PC-3 (cell line): Measurements from ENCODE around the gene GFRA1. TPM values are rescaled to one million over a fixed set of nuclear protein-coding genes. Genes with fewer than 3 reads are reported as not detected.

Experiments used
- ATAC-seq: fragments of 200-7000 bp; cut with Tn5 transposase; 2 replicates; pipeline ENCODE4 v1.9.1; 2020; ENCODE audit warnings: mild to moderate bottlenecking, moderate library complexity
- BruUV-seq: library from RNA; stranded (reverse); fragments of 400-500 nt; replicated peaks from 2 replicates; lab custom pipeline; 2021; lab: Mats Ljungman, UMichigan
- CTCF ChIA-PET: fragments of 300-600 bp; sonication (Branson Sonifier 250); formaldehyde crosslinking; loops from one replicate; lab custom pipeline; 2022; ENCODE audit warnings: antibody characterized with exemption; lab: Charles Lee
- POLR2A ChIA-PET: fragments of 300-600 bp; sonication (Branson Sonifier 250); formaldehyde crosslinking; loops from one replicate; lab custom pipeline; 2022; ENCODE audit warnings: antibody characterized with exemption; ENCODE audit not compliant: unreplicated experiment; lab: Charles Lee
- DNase-seq: peaks from one replicate; pipeline ENCODE4 v3.0.0-alpha.2; 2015
- H2AFZ ChIP-seq: fragments of 300-600 bp; sonication (generic); 2 replicates; pipeline ENCODE4 v1.6.0; 2016; ENCODE audit warnings: antibody characterized with exemption, low read length
- H3F3A ChIP-seq: fragments of 300-600 bp; sonication (generic); one replicate; pipeline ENCODE4 v1.6.0; 2017; ENCODE audit warnings: antibody characterized with exemption, low read length, control low read depth, mild to moderate bottlenecking; ENCODE audit not compliant: unreplicated experiment
- H3K27ac ChIP-seq: fragments of 300-600 bp; sonication (generic); 2 replicates; pipeline ENCODE4 v1.5.1; 2016; ENCODE audit warnings: mild to moderate bottlenecking, low read length
- H3K27me3 ChIP-seq: fragments of 300-600 bp; sonication (generic); 2 replicates; pipeline ENCODE4 v1.6.1; 2016; ENCODE audit warnings: low read length, mixed read lengths
- H3K36me3 ChIP-seq: fragments of 300-600 bp; sonication (generic); 2 replicates; pipeline ENCODE4 v1.6.1; 2016; ENCODE audit warnings: low read depth, mixed run types, low read length, mixed read lengths
- H3K4me1 ChIP-seq: fragments of 300-600 bp; sonication (generic); 2 replicates; pipeline ENCODE4 v1.5.1; 2016; ENCODE audit warnings: low read length; ENCODE audit not compliant: insufficient read depth
- H3K4me2 ChIP-seq: fragments of 300-600 bp; sonication (generic); 2 replicates; pipeline ENCODE4 v1.6.0; 2016; ENCODE audit warnings: low read length
- H3K4me3 ChIP-seq: fragments of 300-600 bp; sonication (generic); 2 replicates; pipeline ENCODE4 v1.5.1; 2016; ENCODE audit warnings: mild to moderate bottlenecking, low read length, mixed read lengths
- H3K79me2 ChIP-seq: fragments of 300-600 bp; sonication (generic); 2 replicates; pipeline ENCODE4 v1.6.1; 2017; ENCODE audit warnings: low read length, mixed read lengths
- H3K9ac ChIP-seq: fragments of 300-600 bp; sonication (generic); 2 replicates; pipeline ENCODE4 v1.6.0; 2016; ENCODE audit warnings: mild to moderate bottlenecking, low read length
- H3K9me2 ChIP-seq: fragments of 300-600 bp; sonication (generic); replicated peaks from 2 replicates; pipeline ENCODE4 v1.6.1; 2016; ENCODE audit warnings: mixed run types, low read length, mixed read lengths
- H3K9me3 ChIP-seq: fragments of 300-600 bp; sonication (generic); 2 replicates; pipeline ENCODE4 v1.6.1; 2016; ENCODE audit warnings: low read length, mixed read lengths
- H4K20me1 ChIP-seq: fragments of 300-600 bp; sonication (generic); 2 replicates; pipeline ENCODE4 v1.6.1; 2016; ENCODE audit warnings: low read length, mixed read lengths
- CTCF ChIP-seq: fragments of 300-600 bp; sonication (generic); conservative IDR thresholded peaks from 2 replicates; pipeline ENCODE4 v1.5.1; 2017; ENCODE audit warnings: antibody characterized with exemption, low read depth, mild to moderate bottlenecking, low read length
- EZH2 ChIP-seq: fragments of 300-600 bp; sonication (generic); IDR thresholded peaks from one replicate; pipeline ENCODE4 v1.6.1; 2017; ENCODE audit warnings: antibody characterized with exemption, mild to moderate bottlenecking, low read length; ENCODE audit not compliant: unreplicated experiment
- EZH2phosphoT487 ChIP-seq: fragments of 300-600 bp; sonication (generic); IDR thresholded peaks from 2 replicates; pipeline ENCODE4 v1.6.1; 2018; ENCODE audit warnings: mild to moderate bottlenecking, antibody characterized with exemption, low read length, borderline replicate concordance
- intact Hi-C: fragments of 100-400 bp; cut with micrococcal nuclease; formaldehyde crosslinking; loops from 2 replicates; pipeline ENCODE4 v1.9.0; 2023
- total RNA-seq: library from RNA; depleted of rRNA; stranded (reverse); fragments of >200 nt; gene quantifications from 2 replicates; pipeline ENCODE4 v1.2.3, GENCODE V29; 2014

The GFRA1 gene
- total RNA-seq, 1 experiment from 2014 or later: not detected

GRCh38 chr10:116070743-116071320 is 202.2 kb downstream of the GFRA1 start:
- ChIA-PET CTCF (no interaction called here), POLR2A (no interaction called here)
- Histone ChIP-seq H3K79me2 (no peaks in the 10 kb centered on the region), H4K20me1 (no peaks in the 10 kb centered on the region), H3K27me3 (0 out of 2 replicates have a peak, but pooled peaks cover 7% of the 10 kb centered on the region), H3K4me2 (no peak overlapping the region), H3K27ac (no peak overlapping the region), H3K4me3 (no peak overlapping the region), H3K4me1 (no peaks in the 10 kb centered on the region), H2AFZ (no peak overlapping the region), H3K9me2 (no peaks in the 10 kb centered on the region), H3F3A (no peaks in the 10 kb centered on the region), H3K9ac (no peak overlapping the region), H3K36me3 (no peaks in the 10 kb centered on the region), H3K9me3 (no peaks in the 10 kb centered on the region)
- TF ChIP-seq EZH2 (no peak), EZH2phosphoT487 (no peak), CTCF (no peak)
- no peak for ATAC-seq
- no peak for DNase-seq
- no TSS peak for BruUV-seq
- intact Hi-C loops: no loop called here

GRCh38 chr10:116069856-116070255 is 203.2 kb downstream of the GFRA1 start:
- H3K9me3 ChIP-seq: no peaks in the 10 kb centered on the region
- H3F3A ChIP-seq: no peaks in the 10 kb centered on the region
- no peak overlapping the region for H2AFZ ChIP-seq
- intact Hi-C loops: no loop called here
- no peak for ATAC-seq
- no peak overlapping the region for H3K27ac ChIP-seq
- BruUV-seq: no TSS peak
- no peaks in the 10 kb centered on the region for H4K20me1 ChIP-seq
- no peaks in the 10 kb centered on the region for H3K79me2 ChIP-seq
- no peak for DNase-seq
- TF ChIP-seq EZH2: no peak
- no peak for TF ChIP-seq EZH2phosphoT487
- TF ChIP-seq CTCF: no peak
- H3K9me2 ChIP-seq: no peaks in the 10 kb centered on the region
- H3K4me2 ChIP-seq: no peak overlapping the region
- H3K36me3 ChIP-seq: no peaks in the 10 kb centered on the region
- no peaks in the 10 kb centered on the region for H3K4me1 ChIP-seq
- ChIA-PET POLR2A (no interaction called here), CTCF (no interaction called here)
- no peak overlapping the region for H3K9ac ChIP-seq
- H3K27me3 ChIP-seq: 0 out of 2 replicates have a peak, but pooled peaks cover 7% of the 10 kb centered on the region
- H3K4me3 ChIP-seq: no peak overlapping the region

DNA sequence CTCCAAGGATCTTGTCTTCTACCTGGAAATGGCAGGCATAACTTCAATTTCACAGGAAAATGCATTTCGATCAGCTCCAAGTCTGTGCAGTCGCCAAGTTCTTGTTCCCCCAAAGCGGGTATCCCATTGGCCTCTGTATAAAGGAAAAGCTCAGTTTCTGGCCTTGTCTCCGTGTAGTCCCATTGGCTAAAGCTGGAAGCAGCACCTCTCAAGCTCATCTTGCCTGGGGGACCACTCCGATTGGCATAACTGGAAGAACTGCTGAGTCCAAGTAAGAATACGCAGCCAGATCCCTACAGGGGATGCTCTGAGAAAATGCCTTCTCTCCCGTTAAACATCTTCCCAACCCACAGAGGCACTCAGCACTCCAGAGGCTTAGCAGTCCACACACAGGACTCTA is 205.2 kb downstream of the GFRA1 start:
- CTCF ChIA-PET: no interaction called here
- Histone ChIP-seq H3K36me3 (no peaks in the 10 kb centered on the region), H3K4me2 (no peak overlapping the region), H3K27ac (no peak overlapping the region), H3F3A (no peaks in the 10 kb centered on the region), H4K20me1 (no peaks in the 10 kb centered on the region), H3K27me3 (0 out of 2 replicates have a peak, but pooled peaks cover 7% of the 10 kb centered on the region), H3K9me3 (no peaks in the 10 kb centered on the region), H3K9me2 (no peaks in the 10 kb centered on the region), H2AFZ (no peak overlapping the region), H3K4me1 (no peaks in the 10 kb centered on the region), H3K79me2 (no peaks in the 10 kb centered on the region), H3K9ac (no peak overlapping the region), H3K4me3 (no peak overlapping the region)
- TF ChIP-seq CTCF: no peak
- no peak for TF ChIP-seq EZH2phosphoT487
- no peak for TF ChIP-seq EZH2
- DNase-seq (no peak), ATAC-seq (no peak)
- no TSS peak for BruUV-seq
- POLR2A ChIA-PET: no interaction called here
- intact Hi-C loops: no loop called here
